WTC11 (cell line): ENCODE measurements around the gene TAL2. TPM values are rescaled to one million over a fixed set of nuclear protein-coding genes. Genes with fewer than 3 reads are reported as not detected.

ENCODE experiments used
- ATAC-seq: fragments of 200-7000 bp; cut with Tn5 transposase; 2 replicates; pipeline ENCODE4 v1.10.0; 2021; ENCODE audit warnings: mild to moderate bottlenecking, moderate library complexity
- CTCF ChIA-PET: fragments of 300-600 bp; sonication (Branson Sonifier 250); formaldehyde crosslinking; loops from one replicate; lab custom pipeline; 2021; ENCODE audit warnings: antibody characterized with exemption; lab: Charles Lee
- POLR2A ChIA-PET: fragments of 350-600 bp; sonication (Branson Sonifier 250); formaldehyde crosslinking; loops from one replicate; lab custom pipeline; 2021; ENCODE audit warnings: antibody characterized with exemption; lab: Charles Lee
- DNase-seq: peaks from one replicate; pipeline ENCODE4 v3.0.0; 2021; ENCODE audit warnings: low spot score
- H3K27ac Mint-ChIP-seq: 2 replicates; pipeline ENCODE4 v1.8.0; 2021; ENCODE audit warnings: mixed read lengths
- H3K27me3 Mint-ChIP-seq: 2 replicates; pipeline ENCODE4 v1.8.0; 2021; ENCODE audit warnings: low read depth, mild to moderate bottlenecking, moderate library complexity, mixed read lengths
- H3K36me3 Mint-ChIP-seq: 2 replicates; pipeline ENCODE4 v1.8.0; 2021; ENCODE audit warnings: mixed read lengths
- H3K4me1 Mint-ChIP-seq: 2 replicates; pipeline ENCODE4 v1.8.0; 2022; ENCODE audit warnings: mixed read lengths
- H3K4me3 Mint-ChIP-seq: 2 replicates; pipeline ENCODE4 v1.8.0; 2021; ENCODE audit warnings: mild to moderate bottlenecking, moderate library complexity, mixed read lengths
- H3K9me3 Mint-ChIP-seq: 2 replicates; pipeline ENCODE4 v1.8.0; 2021; ENCODE audit warnings: mixed read lengths
- CBFB ChIP-seq: sonication (generic); formaldehyde crosslinking; IDR thresholded peaks from 2 replicates; pipeline ENCODE4 v1.8.1; 2022; ENCODE audit warnings: mild to moderate bottlenecking, low read depth, missing genetic modification reagents
- CREM ChIP-seq: sonication (generic); formaldehyde crosslinking; IDR thresholded peaks from 2 replicates; pipeline ENCODE4 v1.8.1; 2022; ENCODE audit warnings: mild to moderate bottlenecking, missing genetic modification reagents, moderate library complexity
- ESRRA ChIP-seq: sonication (generic); formaldehyde crosslinking; IDR thresholded peaks from 2 replicates; pipeline ENCODE4 v1.8.1; 2022; ENCODE audit warnings: mild to moderate bottlenecking, missing genetic modification reagents, borderline replicate concordance
- GABPB1 ChIP-seq: sonication (generic); formaldehyde crosslinking; IDR thresholded peaks from 2 replicates; pipeline ENCODE4 v1.8.1; 2023; ENCODE audit warnings: mild to moderate bottlenecking, missing genetic modification reagents
- HMGA2 ChIP-seq: fragments of 250-450 bp; sonication (Bioruptor Pico); IDR thresholded peaks from 2 replicates; pipeline ENCODE4 v1.4.0; 2021; ENCODE audit warnings: mild to moderate bottlenecking, moderate library complexity
- MYBL2 ChIP-seq: sonication (generic); formaldehyde crosslinking; IDR thresholded peaks from 2 replicates; pipeline ENCODE4 v1.8.1; 2023; ENCODE audit warnings: mild to moderate bottlenecking, moderate library complexity, missing genetic modification reagents
- NR2C2 ChIP-seq: sonication (generic); formaldehyde crosslinking; IDR thresholded peaks from 2 replicates; pipeline ENCODE4 v1.8.0; 2022; ENCODE audit warnings: mild to moderate bottlenecking, missing genetic modification reagents
- OVOL2 ChIP-seq: fragments of 250-450 bp; sonication (Bioruptor Pico); IDR thresholded peaks from 2 replicates; pipeline ENCODE4 v1.9.0; 2021; ENCODE audit warnings: mild to moderate bottlenecking, borderline replicate concordance
- TP53 ChIP-seq: sonication (generic); formaldehyde crosslinking; IDR thresholded peaks from 2 replicates; pipeline ENCODE4 v1.8.1; 2023; ENCODE audit warnings: mild to moderate bottlenecking, missing genetic modification reagents
- ZNF138 ChIP-seq: sonication (generic); formaldehyde crosslinking; conservative IDR thresholded peaks from 2 replicates; pipeline ENCODE4 v1.8.1; 2022; ENCODE audit warnings: mild to moderate bottlenecking, moderate library complexity, missing genetic modification reagents
- ZNF263 ChIP-seq: sonication (generic); formaldehyde crosslinking; IDR thresholded peaks from 2 replicates; pipeline ENCODE4 v1.8.1; 2022; ENCODE audit warnings: low read depth, mild to moderate bottlenecking, moderate library complexity, missing genetic modification reagents
- total RNA-seq: library from RNA; stranded (reverse); gene quantifications from 3 replicates; pipeline ENCODE4 v1.2.3, GENCODE V29; 2021
- TF ChIP-seq, protein P1 (sequence below): sonication (generic); formaldehyde crosslinking; conservative IDR thresholded peaks from 2 replicates; pipeline ENCODE4 v1.8.1; 2023; ENCODE audit warnings: mild to moderate bottlenecking, low read depth, missing genetic modification reagents, moderate library complexity
- TF ChIP-seq, protein P2 (sequence below): fragments of 200-600 bp; IDR thresholded peaks from 2 replicates; pipeline ENCODE4 v1.8.0; 2022; ENCODE audit warnings: antibody characterized with exemption
- TF ChIP-seq, protein P3 (sequence below): sonication (generic); formaldehyde crosslinking; IDR thresholded peaks from 2 replicates; pipeline ENCODE4 v1.8.0; 2022; ENCODE audit warnings: mild to moderate bottlenecking, missing genetic modification reagents
- TF ChIP-seq, protein P4 (sequence below): sonication (generic); formaldehyde crosslinking; IDR thresholded peaks from 2 replicates; pipeline ENCODE4 v1.8.0; 2023; ENCODE audit warnings: missing genetic modification reagents, mild to moderate bottlenecking, borderline replicate concordance
- TF ChIP-seq, protein P5 (sequence below): sonication (generic); formaldehyde crosslinking; IDR thresholded peaks from 2 replicates; pipeline ENCODE4 v1.8.1; 2022; ENCODE audit warnings: mild to moderate bottlenecking, missing genetic modification reagents, moderate library complexity, borderline replicate concordance
- TF ChIP-seq, protein P6 (sequence below): sonication (generic); formaldehyde crosslinking; IDR thresholded peaks from 2 replicates; pipeline ENCODE4 v1.8.1; 2023; ENCODE audit warnings: mild to moderate bottlenecking, missing genetic modification reagents
- TF ChIP-seq, protein P7 (sequence below): sonication (generic); formaldehyde crosslinking; IDR thresholded peaks from 2 replicates; pipeline ENCODE4 v1.8.1; 2022; ENCODE audit warnings: low read depth, mild to moderate bottlenecking, moderate library complexity, missing genetic modification reagents, borderline replicate concordance
- TF ChIP-seq, protein P8 (sequence below): fragments of 250-450 bp; sonication (Bioruptor Pico); IDR thresholded peaks from 2 replicates; pipeline ENCODE4 v1.9.0; 2021; ENCODE audit warnings: mild to moderate bottlenecking

TAL2 gene
- total RNA-seq, 1 experiment from 2014 or later = not detected

DNA sequence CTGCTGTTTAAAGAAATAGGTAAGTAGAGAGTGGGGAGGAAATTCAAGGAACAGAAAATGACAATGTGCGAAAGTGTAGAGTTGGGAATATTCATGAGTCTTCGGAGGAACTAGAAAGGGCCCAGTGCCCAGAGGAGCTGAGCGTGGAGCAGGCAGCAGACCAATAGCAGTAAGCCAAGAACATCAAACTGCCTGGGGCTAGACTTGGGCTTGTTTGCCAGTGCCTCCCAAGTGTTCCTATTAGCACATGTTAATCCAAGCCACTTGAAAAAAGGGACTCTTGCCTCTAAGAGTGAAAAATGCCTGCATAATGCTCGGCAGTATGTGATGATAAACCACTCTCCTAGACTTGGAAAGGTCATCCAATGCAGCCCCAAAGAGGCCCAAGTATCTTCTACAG is 1.2 kb upstream of the TAL2 start:
- Mint-ChIP-seq H3K4me3 (no peak overlapping the region), H3K27me3 (peaks cover 33% of the 10 kb centered on the region), H3K9me3 (no peaks in the 10 kb centered on the region), H3K4me1 (peaks cover 13% of the 10 kb centered on the region), H3K27ac (no peak overlapping the region), H3K36me3 (no peaks in the 10 kb centered on the region)
- ATAC-seq (peak; percentile 37; the same call in 1 of the 2 replicates), DNase-seq (no peak)
- ChIA-PET POLR2A (no interaction called here), CTCF (no interaction called here)
- TF ChIP-seq CBFB (CRISPR knock-in tag) (no peak), NR2C2 (CRISPR knock-in tag) (no peak), OVOL2 (CRISPR knock-in tag) (no peak), MYBL2 (CRISPR knock-in tag) (no peak), ESRRA (CRISPR knock-in tag) (no peak), HMGA2 (no peak), GABPB1 (CRISPR knock-in tag) (no peak), TP53 (CRISPR knock-in tag) (no peak), ZNF138 (CRISPR knock-in tag) (no peak), CREM (no peak), ZNF263 (CRISPR knock-in tag) (no peak)
- TF ChIP-seq, protein P1, sequence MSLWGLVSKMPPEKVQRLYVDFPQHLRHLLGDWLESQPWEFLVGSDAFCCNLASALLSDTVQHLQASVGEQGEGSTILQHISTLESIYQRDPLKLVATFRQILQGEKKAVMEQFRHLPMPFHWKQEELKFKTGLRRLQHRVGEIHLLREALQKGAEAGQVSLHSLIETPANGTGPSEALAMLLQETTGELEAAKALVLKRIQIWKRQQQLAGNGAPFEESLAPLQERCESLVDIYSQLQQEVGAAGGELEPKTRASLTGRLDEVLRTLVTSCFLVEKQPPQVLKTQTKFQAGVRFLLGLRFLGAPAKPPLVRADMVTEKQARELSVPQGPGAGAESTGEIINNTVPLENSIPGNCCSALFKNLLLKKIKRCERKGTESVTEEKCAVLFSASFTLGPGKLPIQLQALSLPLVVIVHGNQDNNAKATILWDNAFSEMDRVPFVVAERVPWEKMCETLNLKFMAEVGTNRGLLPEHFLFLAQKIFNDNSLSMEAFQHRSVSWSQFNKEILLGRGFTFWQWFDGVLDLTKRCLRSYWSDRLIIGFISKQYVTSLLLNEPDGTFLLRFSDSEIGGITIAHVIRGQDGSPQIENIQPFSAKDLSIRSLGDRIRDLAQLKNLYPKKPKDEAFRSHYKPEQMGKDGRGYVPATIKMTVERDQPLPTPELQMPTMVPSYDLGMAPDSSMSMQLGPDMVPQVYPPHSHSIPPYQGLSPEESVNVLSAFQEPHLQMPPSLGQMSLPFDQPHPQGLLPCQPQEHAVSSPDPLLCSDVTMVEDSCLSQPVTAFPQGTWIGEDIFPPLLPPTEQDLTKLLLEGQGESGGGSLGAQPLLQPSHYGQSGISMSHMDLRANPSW (CRISPR knock-in tag) = no peak
- TF ChIP-seq, protein P2, sequence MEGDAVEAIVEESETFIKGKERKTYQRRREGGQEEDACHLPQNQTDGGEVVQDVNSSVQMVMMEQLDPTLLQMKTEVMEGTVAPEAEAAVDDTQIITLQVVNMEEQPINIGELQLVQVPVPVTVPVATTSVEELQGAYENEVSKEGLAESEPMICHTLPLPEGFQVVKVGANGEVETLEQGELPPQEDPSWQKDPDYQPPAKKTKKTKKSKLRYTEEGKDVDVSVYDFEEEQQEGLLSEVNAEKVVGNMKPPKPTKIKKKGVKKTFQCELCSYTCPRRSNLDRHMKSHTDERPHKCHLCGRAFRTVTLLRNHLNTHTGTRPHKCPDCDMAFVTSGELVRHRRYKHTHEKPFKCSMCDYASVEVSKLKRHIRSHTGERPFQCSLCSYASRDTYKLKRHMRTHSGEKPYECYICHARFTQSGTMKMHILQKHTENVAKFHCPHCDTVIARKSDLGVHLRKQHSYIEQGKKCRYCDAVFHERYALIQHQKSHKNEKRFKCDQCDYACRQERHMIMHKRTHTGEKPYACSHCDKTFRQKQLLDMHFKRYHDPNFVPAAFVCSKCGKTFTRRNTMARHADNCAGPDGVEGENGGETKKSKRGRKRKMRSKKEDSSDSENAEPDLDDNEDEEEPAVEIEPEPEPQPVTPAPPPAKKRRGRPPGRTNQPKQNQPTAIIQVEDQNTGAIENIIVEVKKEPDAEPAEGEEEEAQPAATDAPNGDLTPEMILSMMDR = no peak
- TF ChIP-seq, protein P3, sequence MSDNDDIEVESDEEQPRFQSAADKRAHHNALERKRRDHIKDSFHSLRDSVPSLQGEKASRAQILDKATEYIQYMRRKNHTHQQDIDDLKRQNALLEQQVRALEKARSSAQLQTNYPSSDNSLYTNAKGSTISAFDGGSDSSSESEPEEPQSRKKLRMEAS = no peak
- TF ChIP-seq, protein P4, sequence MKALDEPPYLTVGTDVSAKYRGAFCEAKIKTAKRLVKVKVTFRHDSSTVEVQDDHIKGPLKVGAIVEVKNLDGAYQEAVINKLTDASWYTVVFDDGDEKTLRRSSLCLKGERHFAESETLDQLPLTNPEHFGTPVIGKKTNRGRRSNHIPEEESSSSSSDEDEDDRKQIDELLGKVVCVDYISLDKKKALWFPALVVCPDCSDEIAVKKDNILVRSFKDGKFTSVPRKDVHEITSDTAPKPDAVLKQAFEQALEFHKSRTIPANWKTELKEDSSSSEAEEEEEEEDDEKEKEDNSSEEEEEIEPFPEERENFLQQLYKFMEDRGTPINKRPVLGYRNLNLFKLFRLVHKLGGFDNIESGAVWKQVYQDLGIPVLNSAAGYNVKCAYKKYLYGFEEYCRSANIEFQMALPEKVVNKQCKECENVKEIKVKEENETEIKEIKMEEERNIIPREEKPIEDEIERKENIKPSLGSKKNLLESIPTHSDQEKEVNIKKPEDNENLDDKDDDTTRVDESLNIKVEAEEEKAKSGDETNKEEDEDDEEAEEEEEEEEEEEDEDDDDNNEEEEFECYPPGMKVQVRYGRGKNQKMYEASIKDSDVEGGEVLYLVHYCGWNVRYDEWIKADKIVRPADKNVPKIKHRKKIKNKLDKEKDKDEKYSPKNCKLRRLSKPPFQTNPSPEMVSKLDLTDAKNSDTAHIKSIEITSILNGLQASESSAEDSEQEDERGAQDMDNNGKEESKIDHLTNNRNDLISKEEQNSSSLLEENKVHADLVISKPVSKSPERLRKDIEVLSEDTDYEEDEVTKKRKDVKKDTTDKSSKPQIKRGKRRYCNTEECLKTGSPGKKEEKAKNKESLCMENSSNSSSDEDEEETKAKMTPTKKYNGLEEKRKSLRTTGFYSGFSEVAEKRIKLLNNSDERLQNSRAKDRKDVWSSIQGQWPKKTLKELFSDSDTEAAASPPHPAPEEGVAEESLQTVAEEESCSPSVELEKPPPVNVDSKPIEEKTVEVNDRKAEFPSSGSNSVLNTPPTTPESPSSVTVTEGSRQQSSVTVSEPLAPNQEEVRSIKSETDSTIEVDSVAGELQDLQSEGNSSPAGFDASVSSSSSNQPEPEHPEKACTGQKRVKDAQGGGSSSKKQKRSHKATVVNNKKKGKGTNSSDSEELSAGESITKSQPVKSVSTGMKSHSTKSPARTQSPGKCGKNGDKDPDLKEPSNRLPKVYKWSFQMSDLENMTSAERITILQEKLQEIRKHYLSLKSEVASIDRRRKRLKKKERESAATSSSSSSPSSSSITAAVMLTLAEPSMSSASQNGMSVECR (CRISPR knock-in tag) = no peak
- TF ChIP-seq, protein P5, sequence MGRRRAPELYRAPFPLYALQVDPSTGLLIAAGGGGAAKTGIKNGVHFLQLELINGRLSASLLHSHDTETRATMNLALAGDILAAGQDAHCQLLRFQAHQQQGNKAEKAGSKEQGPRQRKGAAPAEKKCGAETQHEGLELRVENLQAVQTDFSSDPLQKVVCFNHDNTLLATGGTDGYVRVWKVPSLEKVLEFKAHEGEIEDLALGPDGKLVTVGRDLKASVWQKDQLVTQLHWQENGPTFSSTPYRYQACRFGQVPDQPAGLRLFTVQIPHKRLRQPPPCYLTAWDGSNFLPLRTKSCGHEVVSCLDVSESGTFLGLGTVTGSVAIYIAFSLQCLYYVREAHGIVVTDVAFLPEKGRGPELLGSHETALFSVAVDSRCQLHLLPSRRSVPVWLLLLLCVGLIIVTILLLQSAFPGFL (CRISPR knock-in tag) = no peak
- TF ChIP-seq, protein P6, sequence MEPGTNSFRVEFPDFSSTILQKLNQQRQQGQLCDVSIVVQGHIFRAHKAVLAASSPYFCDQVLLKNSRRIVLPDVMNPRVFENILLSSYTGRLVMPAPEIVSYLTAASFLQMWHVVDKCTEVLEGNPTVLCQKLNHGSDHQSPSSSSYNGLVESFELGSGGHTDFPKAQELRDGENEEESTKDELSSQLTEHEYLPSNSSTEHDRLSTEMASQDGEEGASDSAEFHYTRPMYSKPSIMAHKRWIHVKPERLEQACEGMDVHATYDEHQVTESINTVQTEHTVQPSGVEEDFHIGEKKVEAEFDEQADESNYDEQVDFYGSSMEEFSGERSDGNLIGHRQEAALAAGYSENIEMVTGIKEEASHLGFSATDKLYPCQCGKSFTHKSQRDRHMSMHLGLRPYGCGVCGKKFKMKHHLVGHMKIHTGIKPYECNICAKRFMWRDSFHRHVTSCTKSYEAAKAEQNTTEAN (CRISPR knock-in tag) = no peak
- TF ChIP-seq, protein P7, sequence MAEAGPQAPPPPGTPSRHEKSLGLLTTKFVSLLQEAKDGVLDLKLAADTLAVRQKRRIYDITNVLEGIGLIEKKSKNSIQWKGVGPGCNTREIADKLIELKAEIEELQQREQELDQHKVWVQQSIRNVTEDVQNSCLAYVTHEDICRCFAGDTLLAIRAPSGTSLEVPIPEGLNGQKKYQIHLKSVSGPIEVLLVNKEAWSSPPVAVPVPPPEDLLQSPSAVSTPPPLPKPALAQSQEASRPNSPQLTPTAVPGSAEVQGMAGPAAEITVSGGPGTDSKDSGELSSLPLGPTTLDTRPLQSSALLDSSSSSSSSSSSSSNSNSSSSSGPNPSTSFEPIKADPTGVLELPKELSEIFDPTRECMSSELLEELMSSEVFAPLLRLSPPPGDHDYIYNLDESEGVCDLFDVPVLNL (CRISPR knock-in tag) = no peak
- TF ChIP-seq, protein P8, sequence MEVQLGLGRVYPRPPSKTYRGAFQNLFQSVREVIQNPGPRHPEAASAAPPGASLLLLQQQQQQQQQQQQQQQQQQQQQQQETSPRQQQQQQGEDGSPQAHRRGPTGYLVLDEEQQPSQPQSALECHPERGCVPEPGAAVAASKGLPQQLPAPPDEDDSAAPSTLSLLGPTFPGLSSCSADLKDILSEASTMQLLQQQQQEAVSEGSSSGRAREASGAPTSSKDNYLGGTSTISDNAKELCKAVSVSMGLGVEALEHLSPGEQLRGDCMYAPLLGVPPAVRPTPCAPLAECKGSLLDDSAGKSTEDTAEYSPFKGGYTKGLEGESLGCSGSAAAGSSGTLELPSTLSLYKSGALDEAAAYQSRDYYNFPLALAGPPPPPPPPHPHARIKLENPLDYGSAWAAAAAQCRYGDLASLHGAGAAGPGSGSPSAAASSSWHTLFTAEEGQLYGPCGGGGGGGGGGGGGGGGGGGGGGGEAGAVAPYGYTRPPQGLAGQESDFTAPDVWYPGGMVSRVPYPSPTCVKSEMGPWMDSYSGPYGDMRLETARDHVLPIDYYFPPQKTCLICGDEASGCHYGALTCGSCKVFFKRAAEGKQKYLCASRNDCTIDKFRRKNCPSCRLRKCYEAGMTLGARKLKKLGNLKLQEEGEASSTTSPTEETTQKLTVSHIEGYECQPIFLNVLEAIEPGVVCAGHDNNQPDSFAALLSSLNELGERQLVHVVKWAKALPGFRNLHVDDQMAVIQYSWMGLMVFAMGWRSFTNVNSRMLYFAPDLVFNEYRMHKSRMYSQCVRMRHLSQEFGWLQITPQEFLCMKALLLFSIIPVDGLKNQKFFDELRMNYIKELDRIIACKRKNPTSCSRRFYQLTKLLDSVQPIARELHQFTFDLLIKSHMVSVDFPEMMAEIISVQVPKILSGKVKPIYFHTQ (CRISPR knock-in tag) = no peak
